ENCODE results near the gene KIF6. TPM values are rescaled to one million over a fixed set of nuclear protein-coding genes. Genes with fewer than 3 reads are reported as not detected.

The KIF6 gene
- total RNA-seq, 4 donors from 2014 or later: 0.10 to 0.61 (median 0.13) TPM; not detected in 1

GRCh38 chr6:39665861-39666260 is 59.3 kb downstream of the KIF6 start:
- TF ChIP-seq CTCF (IDR thresholded peaks at IDR 0.05) (no peak), POLR2A (IDR thresholded peaks at IDR 0.05) (no peak)
- H3K4me3 ChIP-seq (ENCODE audit: low read depth, poor library complexity, severe bottlenecking): no peak overlapping the region
- intact Hi-C loops (cut with DNase I; ENCODE audit: low total_unique reads): no loop called here
- DNase-seq (ENCODE audit: low spot score in 2 of 2): no peak
- WGBS, 2 donors: 24 to 35% methylated on average over 1 of the region's 1 CpG

- intact Hi-C loops (cut with DNase I; ENCODE audit: low total_unique reads): no loop called here
- 85 to 91% methylated on average over 4 of the region's 4 CpGs for WGBS, 2 donors
- no peak overlapping the region for H3K4me3 ChIP-seq (ENCODE audit: low read depth, poor library complexity, severe bottlenecking)
- TF ChIP-seq POLR2A (IDR thresholded peaks at IDR 0.05) (no peak), CTCF (IDR thresholded peaks at IDR 0.05) (no peak)
- no peak for DNase-seq (ENCODE audit: low spot score in 2 of 2)
These were observed 61.0 kb downstream of the KIF6 start for GRCh38 chr6:39664173-39664572.

GRCh38 chr6:39657355-39658135 is 67.7 kb downstream of the KIF6 start:
- H3K4me3 ChIP-seq (ENCODE audit: low read depth, poor library complexity, severe bottlenecking): no peak overlapping the region
- 90 to 92% methylated on average over 2 of the region's 2 CpGs for WGBS, 2 donors
- TF ChIP-seq CTCF (IDR thresholded peaks at IDR 0.05): no peak
- no peak for TF ChIP-seq POLR2A (IDR thresholded peaks at IDR 0.05)

GRCh38 chr6:39654121-39654520 is 71.1 kb downstream of the KIF6 start:
- no peak overlapping the region for H3K4me3 ChIP-seq (ENCODE audit: low read depth, poor library complexity, severe bottlenecking)
- TF ChIP-seq CTCF (IDR thresholded peaks at IDR 0.05): no peak
- TF ChIP-seq POLR2A (IDR thresholded peaks at IDR 0.05): no peak
- WGBS, 2 donors: 98 to 100% methylated on average over 1 of the region's 1 CpG
- no peak for DNase-seq (ENCODE audit: low spot score in 2 of 2)
- intact Hi-C loops (cut with DNase I; ENCODE audit: low total_unique reads): no loop called here

More at GRCh38 chr6:39657355-39658135, 67.7 kb downstream of the KIF6 start:
- no peak for DNase-seq (ENCODE audit: low spot score in 2 of 2)
- intact Hi-C loops (cut with DNase I; ENCODE audit: low total_unique reads): no loop called here

- TF ChIP-seq CTCF (IDR thresholded peaks at IDR 0.05): no peak
- TF ChIP-seq POLR2A (IDR thresholded peaks at IDR 0.05): no peak
- 53 to 57% methylated on average over 2 of the region's 2 CpGs for WGBS, 2 donors
- intact Hi-C loops (cut with DNase I; ENCODE audit: low total_unique reads): no loop called here
These were observed 71.6 kb downstream of the KIF6 start for GRCh38 chr6:39653612-39654011.

GRCh38 chr6:39649996-39650395 is 75.2 kb downstream of the KIF6 start:
- intact Hi-C loops (cut with DNase I; ENCODE audit: low total_unique reads): no loop called here
- WGBS, 2 donors: 55 to 65% methylated on average over 2 of the region's 2 CpGs
- TF ChIP-seq POLR2A (IDR thresholded peaks at IDR 0.05) (no peak), CTCF (IDR thresholded peaks at IDR 0.05) (no peak)
- no peak for DNase-seq (ENCODE audit: low spot score in 2 of 2)
- H3K4me3 ChIP-seq (ENCODE audit: low read depth, poor library complexity, severe bottlenecking): no peak overlapping the region

More at GRCh38 chr6:39653612-39654011, 71.6 kb downstream of the KIF6 start:
- H3K4me3 ChIP-seq (ENCODE audit: low read depth, poor library complexity, severe bottlenecking): no peak overlapping the region
- DNase-seq (ENCODE audit: low spot score in 2 of 2): no peak
